ENCODE measurements around the gene NDUFA12.

DNA sequence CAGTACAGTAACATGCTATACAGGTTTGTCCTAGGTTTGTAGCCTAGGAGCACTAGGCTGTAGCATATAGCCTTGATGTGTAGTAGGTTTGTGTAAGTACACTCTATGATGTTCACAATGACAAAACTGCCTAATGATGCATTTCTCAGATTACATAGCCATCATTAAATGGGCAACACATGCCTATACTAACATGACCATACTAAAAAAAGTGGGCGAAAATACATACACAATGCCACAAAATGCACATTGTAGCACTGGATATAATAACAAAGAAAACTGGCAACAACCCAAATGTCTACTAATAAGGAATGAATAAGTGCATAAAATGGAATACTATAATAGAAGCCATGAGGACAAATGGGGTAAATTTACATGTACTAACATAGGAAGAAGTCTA, 31.3 kb upstream of the NDUFA12 start:
- TF ChIP-seq POLR2A (IDR thresholded peaks at IDR 0.05; ENCODE audit: low read depth, low read length): no peak
- no peak for TF ChIP-seq POLR2AphosphoS5 (IDR thresholded peaks at IDR 0.05; ENCODE audit: low read depth, low read length)
